Stimulated activated memory B cell treated with anti-CD40 and anti-IgM and Interleukin-4, amounts not matched to agents 10 μg/mL and 1 μg/mL and 100 μg/mL, for 72 hours (primary cell): ENCODE results near the gene SLC35A2.

ENCODE experiments used
- ATAC-seq: fragments of 150-1000 bp; cut with Tn5 transposase; 2 replicates; pipeline ENCODE4 v1.10.0; 2021
- H3K27ac Mint-ChIP-seq: one replicate; pipeline ENCODE4 v1.8.0; 2022; ENCODE audit warnings: mild to moderate bottlenecking, mixed read lengths
- H3K27me3 Mint-ChIP-seq: one replicate; pipeline ENCODE4 v1.8.0; 2022; ENCODE audit warnings: mixed read lengths
- H3K36me3 Mint-ChIP-seq: one replicate; pipeline ENCODE4 v1.8.0; 2022; ENCODE audit warnings: mixed read lengths
- H3K4me1 Mint-ChIP-seq: one replicate; pipeline ENCODE4 v1.8.0; 2022; ENCODE audit warnings: mixed read lengths
- H3K4me3 Mint-ChIP-seq: one replicate; pipeline ENCODE4 v1.8.0; 2022; ENCODE audit warnings: mild to moderate bottlenecking, moderate library complexity, mixed read lengths
- H3K9me3 Mint-ChIP-seq: one replicate; pipeline ENCODE4 v1.8.0; 2022; ENCODE audit warnings: mixed read lengths

SLC35A2 gene

GRCh38 chrX:48917139-48918001 is 5.9 kb upstream of the SLC35A2 start:
- H3K4me1 Mint-ChIP-seq: peaks cover 41% of the 10 kb centered on the region
- peak overlapping the region; percentile 95 for H3K27ac Mint-ChIP-seq
- peak overlapping the region; percentile 100 for H3K4me3 Mint-ChIP-seq
- no peaks in the 10 kb centered on the region for H3K27me3 Mint-ChIP-seq
- H3K36me3 Mint-ChIP-seq: peaks cover 40% of the 10 kb centered on the region
- ATAC-seq: peak; percentile 81
- no peaks in the 10 kb centered on the region for H3K9me3 Mint-ChIP-seq

- Mint-ChIP-seq H3K27ac (peak overlapping the region; percentile 14), H3K4me3 (no peak overlapping the region), H3K27me3 (no peaks in the 10 kb centered on the region), H3K4me1 (peaks cover 50% of the 10 kb centered on the region), H3K9me3 (no peaks in the 10 kb centered on the region), H3K36me3 (peaks cover 43% of the 10 kb centered on the region)
- ATAC-seq: no peak
Measured at GRCh38 chrX:48914593-48915493, 3.4 kb upstream of the SLC35A2 start.

- H3K4me3 Mint-ChIP-seq: peak overlapping the region; percentile 59
Measured at GRCh38 chrX:48913605-48914366, 2.3 kb upstream of the SLC35A2 start.

DNA sequence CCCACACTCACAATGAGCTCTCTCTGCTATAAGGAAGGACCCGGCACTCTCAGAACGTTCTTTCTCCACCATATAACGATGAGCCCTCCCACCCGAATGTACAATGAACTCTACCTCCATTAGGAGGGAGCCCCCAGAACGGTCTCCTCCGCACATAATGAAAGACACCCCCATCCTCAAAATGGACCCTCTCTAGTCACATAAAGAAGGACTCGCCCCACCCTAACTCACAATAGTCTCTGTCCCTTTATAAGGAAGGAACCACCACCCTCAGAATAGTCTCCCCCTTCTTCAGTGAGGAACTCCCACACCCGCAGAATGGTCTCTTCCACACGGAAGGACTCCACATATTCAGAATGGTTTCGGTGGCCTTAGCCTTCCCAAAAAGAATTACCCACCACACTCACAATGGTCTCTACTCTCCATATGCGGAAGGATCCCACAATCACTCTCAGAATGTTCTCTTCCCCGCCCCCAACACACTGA is 477 bp downstream of the SLC35A2 start:
- no peak for ATAC-seq
- Mint-ChIP-seq H3K4me3 (peak overlapping the region; percentile 89), H3K9me3 (no peaks in the 10 kb centered on the region), H3K4me1 (peaks cover 34% of the 10 kb centered on the region), H3K27ac (peak overlapping the region; percentile 91), H3K27me3 (no peaks in the 10 kb centered on the region), H3K36me3 (peaks cover 25% of the 10 kb centered on the region)

More at GRCh38 chrX:48913605-48914366, 2.3 kb upstream of the SLC35A2 start:
- peak overlapping the region; percentile 14 for H3K27ac Mint-ChIP-seq
- no peaks in the 10 kb centered on the region for H3K27me3 Mint-ChIP-seq
- no peak for ATAC-seq
- H3K9me3 Mint-ChIP-seq: no peaks in the 10 kb centered on the region
- peaks cover 43% of the 10 kb centered on the region for H3K36me3 Mint-ChIP-seq
- peaks cover 43% of the 10 kb centered on the region for H3K4me1 Mint-ChIP-seq

GRCh38 chrX:48909703-48910294 is 1.6 kb downstream of the SLC35A2 start:
- peaks cover 34% of the 10 kb centered on the region for H3K4me1 Mint-ChIP-seq
- H3K4me3 Mint-ChIP-seq: no peak overlapping the region
- no peaks in the 10 kb centered on the region for H3K27me3 Mint-ChIP-seq
- H3K36me3 Mint-ChIP-seq: peaks cover 19% of the 10 kb centered on the region
- no peak for ATAC-seq
- H3K9me3 Mint-ChIP-seq: no peaks in the 10 kb centered on the region
- H3K27ac Mint-ChIP-seq: no peak overlapping the region

- Mint-ChIP-seq H3K27me3 (no peaks in the 10 kb centered on the region), H3K9me3 (no peaks in the 10 kb centered on the region), H3K27ac (no peak overlapping the region), H3K36me3 (peaks cover 15% of the 10 kb centered on the region), H3K4me1 (peaks cover 23% of the 10 kb centered on the region), H3K4me3 (no peak overlapping the region)
- ATAC-seq: no peak
Measured at GRCh38 chrX:48908600-48908999, 2.8 kb downstream of the SLC35A2 start.

DNA sequence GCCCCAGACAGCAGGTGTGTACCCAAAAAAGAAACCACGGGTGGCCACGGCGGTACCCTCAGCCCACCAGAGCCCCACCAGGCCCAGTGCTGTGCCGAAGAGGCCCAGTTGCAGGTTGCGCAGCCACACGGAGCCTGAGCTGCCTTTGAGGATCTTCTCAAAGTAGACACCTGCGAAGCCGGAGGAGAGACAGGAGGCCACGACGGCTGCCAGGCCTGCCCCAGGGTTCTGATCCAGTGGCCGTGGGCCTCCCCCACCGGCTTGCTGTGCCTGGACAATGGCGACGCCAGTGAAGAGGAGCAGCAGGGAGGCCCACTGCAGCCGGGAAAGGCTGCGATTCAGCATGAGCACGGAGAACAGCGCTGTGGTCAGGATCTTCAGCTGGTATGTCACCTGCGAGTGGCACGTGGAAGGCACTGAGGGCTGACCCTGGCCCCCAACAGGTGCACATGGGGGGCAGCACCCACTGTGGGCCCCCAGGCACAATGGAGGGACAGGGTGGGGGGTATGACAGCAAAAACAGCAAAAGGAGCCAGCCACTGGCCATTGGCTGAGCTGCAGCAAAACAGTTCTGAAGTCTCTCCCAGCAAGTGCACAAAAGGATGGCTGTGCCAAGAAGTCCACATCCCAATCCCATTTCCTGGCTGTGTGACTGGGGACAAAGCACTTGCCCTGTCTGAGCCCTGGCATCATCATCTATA is 6.2 kb downstream of the SLC35A2 start:
- Mint-ChIP-seq H3K27ac (no peak overlapping the region), H3K4me1 (no peaks in the 10 kb centered on the region), H3K9me3 (no peaks in the 10 kb centered on the region), H3K36me3 (peaks cover 14% of the 10 kb centered on the region), H3K27me3 (no peaks in the 10 kb centered on the region), H3K4me3 (no peak overlapping the region)
- ATAC-seq: no peak

DNA sequence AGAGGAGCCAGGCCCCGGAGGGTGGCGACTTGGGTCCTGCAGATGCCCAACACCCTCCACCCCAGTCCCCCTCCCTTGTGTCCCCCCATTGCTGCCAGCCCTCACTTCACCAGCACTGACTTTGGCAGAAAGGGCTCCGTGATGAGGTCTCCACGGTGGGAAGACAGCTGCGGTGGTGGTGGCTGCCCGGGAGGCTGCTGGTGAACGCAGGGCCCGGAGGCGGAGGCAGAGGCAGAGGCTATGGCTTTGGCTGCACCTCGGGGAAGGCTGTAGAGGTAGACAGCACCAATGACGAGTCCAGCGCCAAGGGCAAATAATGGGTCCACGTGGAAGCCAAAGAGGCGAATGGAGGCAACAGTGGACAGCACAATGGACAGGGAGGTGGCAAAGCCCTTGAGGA is 6.8 kb downstream of the SLC35A2 start:
- Mint-ChIP-seq H3K4me1 (no peaks in the 10 kb centered on the region), H3K27ac (no peak overlapping the region), H3K4me3 (no peak overlapping the region), H3K9me3 (no peaks in the 10 kb centered on the region), H3K36me3 (peaks cover 14% of the 10 kb centered on the region), H3K27me3 (no peaks in the 10 kb centered on the region)
- ATAC-seq: no peak

GRCh38 chrX:48904180-48904579 is 7.3 kb downstream of the SLC35A2 start:
- Mint-ChIP-seq H3K27me3 (no peaks in the 10 kb centered on the region), H3K9me3 (no peaks in the 10 kb centered on the region), H3K4me3 (no peak overlapping the region), H3K36me3 (peaks cover 14% of the 10 kb centered on the region), H3K4me1 (no peaks in the 10 kb centered on the region), H3K27ac (no peak overlapping the region)
- ATAC-seq: no peak

DNA sequence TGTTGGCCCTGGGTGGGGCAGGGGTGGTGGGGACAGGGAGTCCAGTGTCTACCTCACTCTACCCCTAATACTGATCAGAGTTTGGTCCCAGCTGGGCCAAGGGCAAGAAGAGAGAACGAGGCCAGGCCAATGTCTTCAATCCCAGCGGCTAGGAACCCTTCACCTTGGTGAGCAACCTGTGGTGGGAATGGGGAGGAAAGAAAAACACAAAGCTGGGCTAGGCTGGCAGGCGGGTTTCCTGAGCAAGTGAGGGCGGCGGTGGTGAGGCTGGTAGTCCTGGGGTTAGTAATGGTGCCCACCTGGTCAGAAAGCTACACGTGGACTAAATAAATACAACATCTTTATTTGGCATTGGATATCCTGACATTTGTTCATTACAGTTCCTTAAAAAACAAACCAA is 8.2 kb downstream of the SLC35A2 start:
- Mint-ChIP-seq H3K27ac (no peak overlapping the region), H3K27me3 (no peaks in the 10 kb centered on the region), H3K4me1 (peaks cover under 1% of the 10 kb centered on the region), H3K36me3 (peaks cover 14% of the 10 kb centered on the region), H3K4me3 (no peak overlapping the region), H3K9me3 (no peaks in the 10 kb centered on the region)
- no peak for ATAC-seq

- H3K27ac Mint-ChIP-seq: no peak overlapping the region
- H3K36me3 Mint-ChIP-seq: peaks cover 14% of the 10 kb centered on the region
- no peak for ATAC-seq
- no peak overlapping the region for H3K4me3 Mint-ChIP-seq
- H3K27me3 Mint-ChIP-seq: no peaks in the 10 kb centered on the region
- peaks cover 4% of the 10 kb centered on the region for H3K4me1 Mint-ChIP-seq
- no peaks in the 10 kb centered on the region for H3K9me3 Mint-ChIP-seq
Measured at GRCh38 chrX:48902776-48903175, 8.7 kb downstream of the SLC35A2 start.

GRCh38 chrX:48902135-48902534 is 9.3 kb downstream of the SLC35A2 start:
- Mint-ChIP-seq H3K36me3 (peaks cover 14% of the 10 kb centered on the region), H3K27ac (no peak overlapping the region), H3K9me3 (no peaks in the 10 kb centered on the region), H3K4me1 (peaks cover 4% of the 10 kb centered on the region), H3K27me3 (no peaks in the 10 kb centered on the region), H3K4me3 (no peak overlapping the region)
- ATAC-seq: no peak

GRCh38 chrX:48901069-48901468 is 10.4 kb downstream of the SLC35A2 start:
- no peaks in the 10 kb centered on the region for H3K27me3 Mint-ChIP-seq
- no peak overlapping the region for H3K27ac Mint-ChIP-seq
- H3K4me3 Mint-ChIP-seq: no peak overlapping the region
- no peaks in the 10 kb centered on the region for H3K9me3 Mint-ChIP-seq
- no peak for ATAC-seq
- H3K36me3 Mint-ChIP-seq: peaks cover 14% of the 10 kb centered on the region
- H3K4me1 Mint-ChIP-seq: peaks cover 11% of the 10 kb centered on the region

DNA sequence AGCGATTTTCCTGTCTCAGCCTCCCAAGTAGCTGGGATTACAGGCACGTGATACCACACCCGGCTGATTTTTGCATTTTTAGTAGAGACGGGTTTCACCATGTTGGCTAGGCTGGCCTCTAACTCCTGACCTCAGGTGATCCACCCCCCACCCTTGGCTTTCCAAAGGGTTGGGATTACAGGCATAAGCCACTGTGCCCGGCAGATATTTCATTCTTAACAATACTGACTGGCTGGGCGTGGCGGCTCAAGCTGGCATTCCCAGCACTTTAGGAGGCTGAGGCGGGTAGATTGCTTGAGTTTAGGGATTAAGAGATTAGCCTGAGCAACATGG is 12.4 kb downstream of the SLC35A2 start:
- peak overlapping the region; percentile 36 for H3K4me3 Mint-ChIP-seq
- H3K4me1 Mint-ChIP-seq: peaks cover 20% of the 10 kb centered on the region
- peaks cover 12% of the 10 kb centered on the region for H3K36me3 Mint-ChIP-seq

More for the DNA sequence above, 12.4 kb downstream of the SLC35A2 start:
- Mint-ChIP-seq H3K27me3 (no peaks in the 10 kb centered on the region), H3K27ac (peak overlapping the region; percentile 84), H3K9me3 (no peaks in the 10 kb centered on the region)
- no peak for ATAC-seq
